Measurements from ENCODE around the gene CYP46A1. TPM values are rescaled to one million over a fixed set of nuclear protein-coding genes. Genes with fewer than 3 reads are reported as not detected.

CYP46A1 gene
- total and polyA plus RNA-seq, 4 donors, result 0.33 to 2.5 (median 1.4) TPM

DNA sequence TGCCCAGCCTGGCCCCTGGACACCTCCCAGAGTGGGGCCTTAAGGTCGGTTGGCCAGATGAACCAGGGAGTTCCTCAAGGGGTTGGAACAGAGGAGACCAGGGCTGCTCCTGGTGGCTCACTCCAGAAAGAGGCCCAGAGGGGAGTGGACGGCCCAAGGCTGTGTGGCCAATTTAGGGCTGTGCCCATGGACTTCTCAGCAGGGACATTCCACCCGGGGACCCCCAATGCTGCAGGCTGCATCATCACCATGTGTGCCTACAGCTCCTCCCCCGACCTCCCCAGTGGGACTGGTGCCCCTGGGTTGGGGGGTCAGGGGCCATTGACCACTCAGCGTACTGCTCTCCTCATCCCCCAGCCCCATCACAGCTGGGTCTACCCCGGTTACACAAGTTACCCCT is 17.6 kb upstream of the CYP46A1 start:
- Histone ChIP-seq H3K4me1 (ENCODE audit: control insufficient read depth in 5 of 5, insufficient read depth in 5 of 5, low read length in 5 of 5) (no peaks in the 10 kb centered on the region), H3K27ac (ENCODE audit: low read depth in 1 of 2, low read length in 1 of 2) (no peak overlapping the region), H3K9ac (ENCODE audit: insufficient read depth in 1 of 2, low read length in 2 of 2) (no peak overlapping the region), H3K36me3 (ENCODE audit: control insufficient read depth in 4 of 4, insufficient read depth in 4 of 4, low read length in 4 of 4) (peaks cover 0 to 8% (median 3%) of the 10 kb centered on the region in 4 donors), H3K27me3 (ENCODE audit: control insufficient read depth in 3 of 3, insufficient read depth in 3 of 3, low read length in 2 of 3) (peaks cover 0 to under 1% (median 0%) of the 10 kb centered on the region in 3 donors), H3K9me3 (ENCODE audit: control insufficient read depth in 4 of 4, insufficient read depth in 3 of 4, low read length in 3 of 4) (no peaks in the 10 kb centered on the region), H3K4me3 (no peak overlapping the region)
- 72 to 88% methylated on average over 4 to 6 of the region's 6 CpGs for WGBS, 2 donors
- no peak for DNase-seq
- TF ChIP-seq, protein P1, sequence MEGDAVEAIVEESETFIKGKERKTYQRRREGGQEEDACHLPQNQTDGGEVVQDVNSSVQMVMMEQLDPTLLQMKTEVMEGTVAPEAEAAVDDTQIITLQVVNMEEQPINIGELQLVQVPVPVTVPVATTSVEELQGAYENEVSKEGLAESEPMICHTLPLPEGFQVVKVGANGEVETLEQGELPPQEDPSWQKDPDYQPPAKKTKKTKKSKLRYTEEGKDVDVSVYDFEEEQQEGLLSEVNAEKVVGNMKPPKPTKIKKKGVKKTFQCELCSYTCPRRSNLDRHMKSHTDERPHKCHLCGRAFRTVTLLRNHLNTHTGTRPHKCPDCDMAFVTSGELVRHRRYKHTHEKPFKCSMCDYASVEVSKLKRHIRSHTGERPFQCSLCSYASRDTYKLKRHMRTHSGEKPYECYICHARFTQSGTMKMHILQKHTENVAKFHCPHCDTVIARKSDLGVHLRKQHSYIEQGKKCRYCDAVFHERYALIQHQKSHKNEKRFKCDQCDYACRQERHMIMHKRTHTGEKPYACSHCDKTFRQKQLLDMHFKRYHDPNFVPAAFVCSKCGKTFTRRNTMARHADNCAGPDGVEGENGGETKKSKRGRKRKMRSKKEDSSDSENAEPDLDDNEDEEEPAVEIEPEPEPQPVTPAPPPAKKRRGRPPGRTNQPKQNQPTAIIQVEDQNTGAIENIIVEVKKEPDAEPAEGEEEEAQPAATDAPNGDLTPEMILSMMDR (IDR thresholded peaks at IDR 0.05; ENCODE audit: control extremely low read depth, extremely low read depth), result no peak
- ATAC-seq (ENCODE audit: insufficient read depth, low FRiP score), result no peak

GRCh38 chr14:99667045-99667444 is 17.1 kb upstream of the CYP46A1 start:
- ATAC-seq (ENCODE audit: insufficient read depth, low FRiP score) (no peak), DNase-seq (no peak)
- no peaks in the 10 kb centered on the region for H3K27me3 ChIP-seq (ENCODE audit: control insufficient read depth in 3 of 3, insufficient read depth in 3 of 3, low read length in 2 of 3)
- H3K9me3 ChIP-seq (ENCODE audit: control insufficient read depth in 4 of 4, insufficient read depth in 3 of 4, low read length in 3 of 4), result no peaks in the 10 kb centered on the region
- 49 to 66% methylated on average over 2 of the region's 2 CpGs for WGBS, 2 donors
- peaks cover 0 to 8% (median 3%) of the 10 kb centered on the region in 4 donors for H3K36me3 ChIP-seq (ENCODE audit: control insufficient read depth in 4 of 4, insufficient read depth in 4 of 4, low read length in 4 of 4)
- TF ChIP-seq, protein P1 (IDR thresholded peaks at IDR 0.05; ENCODE audit: control extremely low read depth, extremely low read depth), result no peak
- no peaks in the 10 kb centered on the region for H3K4me1 ChIP-seq (ENCODE audit: control insufficient read depth in 5 of 5, insufficient read depth in 5 of 5, low read length in 5 of 5)
- H3K9ac ChIP-seq (ENCODE audit: insufficient read depth in 1 of 2, low read length in 2 of 2), result no peak overlapping the region
- no peak overlapping the region for H3K4me3 ChIP-seq
- no peak overlapping the region for H3K27ac ChIP-seq (ENCODE audit: low read depth in 1 of 2, low read length in 1 of 2)

DNA sequence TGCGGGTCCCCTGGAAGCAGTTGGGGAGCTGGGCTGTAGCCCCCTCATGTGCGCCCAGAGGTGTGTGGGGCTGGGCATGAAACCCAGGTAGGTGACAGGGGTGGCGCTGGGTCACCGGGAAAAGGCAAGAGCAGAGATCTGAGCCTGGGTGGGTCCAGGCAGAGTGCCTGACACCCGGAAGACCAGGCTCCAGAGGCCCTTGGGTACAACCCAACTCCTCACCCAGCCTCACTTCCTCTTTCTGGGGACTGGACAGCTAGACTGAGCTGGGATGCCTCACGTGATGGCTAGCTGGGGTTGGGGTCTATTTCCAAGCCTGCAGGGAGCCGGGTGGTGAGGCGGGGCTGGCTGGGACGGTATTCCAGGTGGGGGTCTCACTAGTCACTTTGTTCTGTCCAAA is 16.3 kb upstream of the CYP46A1 start:
- peaks cover 0 to 3% (median 2%) of the 10 kb centered on the region in 4 donors for H3K36me3 ChIP-seq (ENCODE audit: control insufficient read depth in 4 of 4, insufficient read depth in 4 of 4, low read length in 4 of 4)
- ATAC-seq (ENCODE audit: insufficient read depth, low FRiP score) (no peak), DNase-seq (no peak)
- H3K9me3 ChIP-seq (ENCODE audit: control insufficient read depth in 4 of 4, insufficient read depth in 3 of 4, low read length in 3 of 4), result no peaks in the 10 kb centered on the region
- H3K27me3 ChIP-seq (ENCODE audit: control insufficient read depth in 3 of 3, insufficient read depth in 3 of 3, low read length in 2 of 3), result no peaks in the 10 kb centered on the region
- no peak overlapping the region for H3K4me3 ChIP-seq
- 89 to 95% methylated on average over 9 of the region's 9 CpGs for WGBS, 2 donors
- no peak overlapping the region for H3K27ac ChIP-seq (ENCODE audit: low read depth in 1 of 2, low read length in 1 of 2)
- H3K9ac ChIP-seq (ENCODE audit: insufficient read depth in 1 of 2, low read length in 2 of 2), result no peak overlapping the region
- peaks cover 0 to 2% (median 0%) of the 10 kb centered on the region in 5 donors for H3K4me1 ChIP-seq (ENCODE audit: control insufficient read depth in 5 of 5, insufficient read depth in 5 of 5, low read length in 5 of 5)
- TF ChIP-seq, protein P1 (IDR thresholded peaks at IDR 0.05; ENCODE audit: control extremely low read depth, extremely low read depth), result no peak

All from lung (tissue), 12 donors.